Right renal pelvis (tissue), 4 donors: ENCODE measurements around the gene CYSRT1. TPM values are rescaled to one million over a fixed set of nuclear protein-coding genes. Genes with fewer than 3 reads are reported as not detected.

Source experiments
- DNase-seq, 4 donors: peaks; one replicate each; pipeline ENCODE4 v3.0.0-alpha.2; 2013; ENCODE audit warnings: low read depth in 4 of 4, low spot score in 3 of 4, missing footprints in 1 of 4
- polyA plus RNA-seq, 4 donors: library from polyadenylated mRNA; unstranded; fragments of 120-200 nt; gene quantifications; one replicate each; pipeline ENCODE4 v1.2.1, GENCODE V29; 2013; ENCODE audit not compliant: insufficient read length in 4 of 4

CYSRT1 gene
- polyA plus RNA-seq, 4 donors: 4.9 to 14.2 (median 10.8) TPM

DNA sequence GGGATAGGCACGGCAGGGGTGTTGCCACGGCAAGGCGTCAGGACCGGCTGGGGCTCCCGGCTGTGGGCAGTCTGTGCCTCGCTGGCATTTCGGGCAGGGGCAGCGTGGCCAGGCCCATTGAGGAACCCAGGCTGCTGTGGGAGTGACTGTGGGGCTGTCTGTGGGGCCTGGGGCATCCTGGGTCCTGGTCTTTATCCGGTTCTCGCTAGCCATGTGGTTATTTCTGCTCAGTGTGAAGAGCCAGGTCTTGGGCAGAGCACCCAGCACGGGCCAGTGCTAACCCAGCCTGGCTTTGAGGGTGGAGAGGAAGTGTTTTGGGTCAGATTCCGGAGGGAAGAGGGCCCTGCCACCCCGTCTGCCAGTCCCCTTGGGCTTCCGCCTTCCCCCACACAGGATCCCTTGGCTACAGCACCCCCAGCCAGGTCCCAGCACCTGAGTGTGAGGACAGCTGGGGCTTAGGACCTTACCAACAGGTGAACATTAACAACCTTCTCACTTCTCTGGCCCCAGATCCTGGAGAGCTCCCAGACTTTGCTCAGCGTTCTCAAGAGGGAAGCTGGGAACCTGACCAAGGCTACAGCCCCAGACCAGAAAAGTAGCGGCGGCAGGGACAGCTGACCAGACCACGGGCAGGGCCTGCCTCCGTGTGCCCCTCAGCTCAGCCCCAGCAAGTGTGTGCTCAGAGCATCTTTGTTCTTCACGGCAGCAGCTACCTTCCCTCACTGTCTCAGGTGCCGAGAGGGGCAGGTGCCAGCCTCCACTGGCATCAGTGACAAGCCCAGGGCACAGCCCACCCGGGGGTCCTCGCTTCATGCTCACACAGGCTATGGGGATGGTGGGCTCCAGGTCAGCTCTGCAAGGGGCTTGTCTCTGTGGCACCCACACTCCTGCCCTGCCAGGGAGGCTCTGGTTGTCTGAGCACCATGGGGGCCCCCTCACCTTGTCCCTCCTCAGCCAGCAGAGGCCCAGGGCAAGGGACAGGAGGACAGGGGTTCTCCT is 35.4 kb upstream of the CYSRT1 start:
- no peak for DNase-seq

DNA sequence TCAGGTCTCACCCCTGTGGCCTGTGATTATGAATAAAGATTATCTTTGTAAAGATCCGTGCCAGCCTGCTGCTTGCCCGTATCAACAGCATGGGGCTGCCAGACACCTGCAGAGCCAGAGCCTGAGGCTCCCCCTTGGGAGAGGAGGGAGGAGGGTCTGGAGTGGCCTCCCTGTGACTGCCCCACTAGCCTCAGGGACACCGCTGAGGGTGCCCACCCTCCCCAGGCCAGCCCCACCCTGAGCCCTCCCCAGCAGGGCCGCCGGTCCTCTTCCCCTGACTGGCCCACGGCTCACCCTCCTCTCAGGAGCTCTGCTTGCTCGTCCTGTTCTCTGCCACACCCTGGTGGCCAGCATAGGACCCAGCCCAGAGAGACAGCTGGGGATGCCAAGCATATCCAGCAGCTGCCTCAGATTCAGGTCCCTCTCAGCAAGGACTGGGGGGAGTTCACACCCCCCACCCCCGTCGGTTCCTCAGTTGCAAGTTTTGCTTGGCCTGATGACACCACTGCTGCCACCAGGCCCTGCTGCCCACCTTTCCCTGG is 34.6 kb upstream of the CYSRT1 start:
- no peak for DNase-seq

DNA sequence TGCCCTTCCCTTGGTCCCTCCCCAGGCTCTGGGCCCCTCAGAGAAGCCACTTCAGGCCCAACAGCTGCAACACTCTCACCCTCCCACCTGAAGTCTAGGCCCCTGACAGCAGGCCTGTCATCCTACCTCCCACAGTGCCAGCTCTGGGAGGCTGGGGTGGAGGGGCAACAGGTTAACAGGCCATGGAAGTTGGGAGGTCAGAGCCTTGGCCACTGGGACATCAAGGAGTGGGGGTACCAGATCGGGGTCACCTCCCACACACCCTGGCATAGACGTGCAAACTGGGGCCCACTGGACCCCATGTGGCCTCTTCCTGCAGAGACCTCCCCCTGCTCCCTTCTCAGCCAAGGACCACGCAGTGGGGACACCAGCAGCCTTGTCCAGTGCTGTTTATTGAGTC is 33.7 kb upstream of the CYSRT1 start:
- DNase-seq: no peak

- no peak for DNase-seq
These were observed 33.1 kb upstream of the CYSRT1 start for GRCh38 chr9:137191691-137192447.

- no peak for DNase-seq
These were observed 32.6 kb upstream of the CYSRT1 start for GRCh38 chr9:137192448-137192780.

- DNase-seq: no peak
These were observed 32.1 kb upstream of the CYSRT1 start for GRCh38 chr9:137192859-137193258.

- no peak for DNase-seq
These were observed 31.2 kb upstream of the CYSRT1 start for GRCh38 chr9:137193771-137194170.

GRCh38 chr9:137194388-137194787 is 30.6 kb upstream of the CYSRT1 start:
- no peak for DNase-seq

- no peak for DNase-seq
These were observed 30.1 kb upstream of the CYSRT1 start for GRCh38 chr9:137194909-137195308.

- no peak for DNase-seq
These were observed 29.3 kb upstream of the CYSRT1 start for GRCh38 chr9:137195525-137196220.

- no peak for DNase-seq
These were observed 26.7 kb upstream of the CYSRT1 start for GRCh38 chr9:137198051-137198901.

- no peak for DNase-seq
These were observed 26.1 kb upstream of the CYSRT1 start for GRCh38 chr9:137198902-137199283.

- DNase-seq: no peak
These were observed 25.4 kb upstream of the CYSRT1 start for GRCh38 chr9:137199411-137200121.

DNA sequence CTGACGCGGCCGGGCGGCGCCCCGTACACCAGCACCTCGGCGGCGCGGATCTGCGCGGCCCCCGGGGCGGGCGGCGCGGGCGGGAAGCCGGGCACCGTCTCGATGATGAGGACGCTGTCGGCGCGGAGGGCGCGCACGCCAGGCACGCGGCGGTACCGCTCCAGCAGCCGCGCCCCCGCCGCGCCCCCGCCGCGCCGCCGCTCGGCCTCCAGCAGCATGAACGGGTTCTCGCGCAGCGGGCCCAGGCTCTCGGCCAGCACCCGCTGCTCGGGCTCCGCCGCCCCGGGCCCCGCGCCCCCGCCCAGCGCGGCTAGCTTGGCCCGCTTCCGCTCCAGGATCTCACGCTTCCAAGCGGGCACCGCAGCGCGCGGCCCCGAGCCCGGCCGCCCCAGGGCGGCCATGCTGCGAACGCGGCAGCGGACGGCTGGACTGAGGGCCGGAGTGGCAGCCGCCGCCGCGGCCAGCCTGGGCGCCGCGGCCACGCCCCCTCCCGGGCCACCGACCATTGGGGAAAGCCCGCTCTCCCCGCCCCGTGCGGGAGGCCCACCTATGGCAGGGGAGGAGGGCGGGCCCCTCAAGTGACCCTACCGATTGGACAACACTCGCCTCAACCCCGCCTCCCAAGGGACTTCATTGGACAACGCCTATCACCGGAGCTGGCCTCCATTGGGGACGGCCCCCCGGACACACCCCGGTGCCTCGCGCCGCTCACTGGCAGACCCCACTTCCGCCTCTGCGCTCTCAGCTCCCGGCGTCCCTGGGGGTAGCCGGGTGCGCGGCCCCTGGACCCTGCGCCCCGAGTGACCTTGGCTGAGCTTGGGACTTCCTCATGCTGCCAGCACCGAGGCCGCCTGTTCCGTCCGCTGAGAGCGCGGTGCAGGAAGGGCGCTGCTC is 24.4 kb upstream of the CYSRT1 start, which contains the start of gene TPRN:
TSS of gene TPRN (minus strand) at position 431 of the 894 bp plus-strand sequence. CDS start at position 401, 30 bp downstream.
- DNase-seq: peak; percentile 93 to 99 (median 97)

DNA sequence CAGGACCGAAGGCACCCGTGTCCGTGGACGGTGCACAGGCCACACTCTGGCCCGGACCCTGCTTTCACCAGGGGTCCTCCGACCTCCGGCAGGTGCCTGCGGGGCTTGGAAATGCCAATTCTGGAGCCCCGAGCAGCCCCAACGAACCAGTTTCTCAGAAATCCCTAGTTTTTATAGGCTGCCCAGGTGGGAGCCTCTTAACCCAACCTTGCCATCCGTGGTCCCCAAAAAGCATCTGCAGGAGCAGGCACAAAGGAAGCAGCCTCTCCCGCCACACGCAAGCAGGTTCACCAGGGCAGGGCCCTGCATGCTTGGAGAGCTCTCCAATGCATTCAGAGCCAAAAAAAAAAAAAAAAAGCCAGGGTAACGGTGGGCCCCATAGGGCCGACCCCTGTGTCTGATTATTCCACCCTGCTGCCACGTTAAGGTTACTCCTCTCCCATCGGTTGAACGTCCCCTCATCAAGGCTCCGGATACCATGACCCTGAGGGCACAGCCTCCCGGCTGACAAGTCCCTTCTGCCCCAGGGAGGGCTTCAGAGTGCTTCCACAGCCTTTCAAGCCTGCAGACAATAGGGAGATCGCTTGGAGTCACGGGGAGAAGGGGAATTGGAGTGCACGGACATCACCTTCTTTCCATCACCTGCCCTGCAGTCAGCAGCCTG is 23.6 kb upstream of the CYSRT1 start:
- DNase-seq: no peak

DNA sequence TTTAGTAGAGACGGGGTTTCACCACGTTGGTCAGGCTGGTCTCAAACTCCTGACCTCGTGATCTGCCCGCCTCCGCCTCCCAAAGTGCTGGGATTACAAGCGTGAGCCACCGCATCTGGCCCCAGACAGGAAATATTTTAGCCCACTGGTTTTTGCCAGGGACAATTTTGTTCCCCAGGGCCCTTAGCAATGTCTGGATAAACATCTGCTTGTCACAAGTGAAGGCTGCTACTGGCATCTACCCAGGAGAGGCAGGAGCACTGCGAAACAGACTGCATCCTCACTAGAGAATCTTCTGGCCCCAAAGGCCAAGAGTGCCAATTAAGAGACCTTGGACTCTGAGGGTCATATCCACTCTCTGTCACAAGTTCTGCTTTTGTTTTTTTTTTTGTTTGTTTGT is 22.0 kb upstream of the CYSRT1 start:
- no peak for DNase-seq

DNA sequence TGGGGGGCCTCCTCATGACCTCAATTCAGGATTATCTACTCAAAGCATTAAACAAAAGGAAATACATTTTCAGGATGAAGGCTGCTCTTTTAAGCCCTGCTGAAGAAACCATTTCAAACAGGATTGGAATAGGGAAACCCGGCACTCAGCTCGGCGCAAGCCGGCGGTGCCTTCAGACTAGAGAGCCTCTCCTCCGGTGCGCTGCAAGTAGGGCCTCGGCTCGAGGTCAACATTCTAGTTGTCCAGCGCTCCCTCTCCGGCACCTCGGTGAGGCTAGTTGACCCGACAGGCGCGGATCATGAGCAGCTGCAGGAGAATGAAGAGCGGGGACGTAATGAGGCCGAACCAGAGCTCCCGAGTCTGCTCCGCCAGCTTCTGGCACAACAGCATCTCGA is 20.2 kb upstream of the CYSRT1 start:
- no peak for DNase-seq
